GM20431 (cell line): ENCODE measurements around the gene ACTN2.

Experiments
- in situ Hi-C: fragments of 300-500 bp; cut with MseI, MboI; formaldehyde crosslinking; loops from one replicate; pipeline ENCODE4 v1.15.0; 2020; ENCODE audit warnings: low sequenced_read_pairs; ENCODE audit not compliant: unreplicated experiment

ACTN2 gene

DNA sequence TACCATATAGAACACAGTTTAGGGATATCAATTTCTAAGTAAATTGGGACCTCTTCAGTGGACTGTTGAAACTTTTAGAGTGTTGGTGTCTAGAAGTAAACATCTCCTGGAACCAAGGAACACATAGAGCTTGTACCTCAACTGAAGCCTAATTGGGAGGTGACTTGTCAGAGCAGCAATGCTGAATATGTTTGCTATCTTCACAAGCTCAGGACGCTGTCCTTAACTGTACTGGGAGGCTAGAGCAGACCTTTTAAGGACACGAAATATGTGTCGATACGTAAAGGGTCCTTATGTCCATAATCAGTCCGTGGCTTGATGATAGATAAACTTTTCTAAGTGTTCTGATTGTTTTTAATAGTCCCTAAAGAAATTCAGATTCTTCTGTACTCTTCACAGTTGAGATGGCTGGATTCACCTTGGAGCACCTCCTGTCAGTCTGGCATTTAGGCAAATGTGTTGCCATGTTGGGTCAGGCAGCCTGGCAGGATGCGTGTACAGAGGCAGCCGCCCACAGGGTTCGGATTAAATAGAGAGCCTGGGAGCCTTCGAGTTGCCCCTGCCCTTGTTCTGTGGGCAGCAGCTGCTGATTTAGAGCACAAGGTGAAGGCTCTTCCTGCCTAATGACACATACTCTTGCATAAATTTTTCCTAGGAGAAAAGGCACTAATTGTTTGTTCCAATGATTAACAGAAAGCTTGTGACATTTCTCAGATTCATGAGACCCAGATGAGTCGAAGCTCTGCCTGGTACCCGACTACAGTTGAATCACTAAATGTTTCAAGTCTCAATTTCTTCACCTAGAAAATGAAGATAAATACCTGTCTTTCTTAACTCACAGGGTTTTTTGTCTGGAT is 3.6 kb downstream of the ACTN2 start:
- in situ Hi-C loops, result no loop called here

DNA sequence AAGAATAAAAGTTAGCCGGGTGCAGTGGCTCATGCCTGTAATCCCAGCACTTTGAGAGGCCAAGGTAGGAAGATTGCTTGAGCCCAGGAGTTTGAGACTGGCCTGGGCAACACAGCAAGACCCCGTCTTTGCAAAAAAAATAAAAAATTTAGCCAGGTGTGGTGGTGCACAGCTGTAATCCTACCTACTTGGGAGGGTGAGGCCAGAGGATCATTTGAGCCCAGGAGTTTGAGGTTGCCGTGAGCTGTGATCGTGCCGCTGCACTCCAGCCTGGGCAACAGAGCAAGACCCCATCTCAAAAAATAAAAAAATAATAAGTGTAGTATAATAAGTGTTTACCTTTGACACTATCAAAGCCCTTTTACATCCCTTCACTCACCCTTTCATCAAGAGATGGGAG is 5.0 kb downstream of the ACTN2 start:
- in situ Hi-C loops, result no loop called here

GRCh38 chr1:236692128-236692527 is 5.8 kb downstream of the ACTN2 start:
- in situ Hi-C loops, result no loop called here

DNA sequence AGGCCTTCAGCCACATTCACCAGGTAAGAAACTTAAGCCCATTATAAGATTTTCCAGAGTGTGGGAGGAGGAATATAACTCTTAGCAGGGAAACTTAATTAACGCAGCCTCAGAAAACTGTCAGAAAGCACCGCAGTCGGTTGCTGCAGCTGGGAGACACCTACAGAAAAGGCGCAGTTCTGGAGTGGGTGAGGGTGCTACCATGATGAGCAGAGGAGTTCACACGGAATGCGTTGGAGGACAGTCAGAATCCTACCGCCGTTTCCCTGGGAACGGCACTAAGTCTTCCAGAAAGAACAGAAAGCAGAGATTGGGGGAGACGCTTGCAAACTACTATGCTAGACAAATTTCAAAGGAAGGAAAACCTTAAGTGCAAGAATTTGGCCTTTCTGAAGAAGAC is 6.4 kb downstream of the ACTN2 start:
- in situ Hi-C loops, result no loop called here

DNA sequence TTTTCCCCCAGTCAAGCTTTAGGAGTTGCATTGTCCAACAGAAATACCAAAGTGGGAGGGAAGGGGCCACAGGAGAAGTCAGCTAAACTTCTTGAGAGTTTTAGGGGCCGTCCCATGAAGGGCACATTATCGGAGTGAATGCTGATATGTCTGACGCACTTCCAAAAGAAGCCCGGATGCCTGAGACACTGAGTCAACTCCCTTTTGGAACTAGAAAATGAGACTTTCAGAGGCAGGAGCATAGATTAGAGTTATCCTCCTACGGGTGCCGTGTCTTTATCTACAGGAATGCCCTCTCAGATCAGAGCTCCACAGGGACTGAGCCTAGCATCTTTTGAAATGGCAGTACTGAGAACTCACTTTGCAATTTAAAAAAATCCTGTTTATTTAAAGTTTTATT is 13.1 kb downstream of the ACTN2 start:
- in situ Hi-C loops, result no loop called here

DNA sequence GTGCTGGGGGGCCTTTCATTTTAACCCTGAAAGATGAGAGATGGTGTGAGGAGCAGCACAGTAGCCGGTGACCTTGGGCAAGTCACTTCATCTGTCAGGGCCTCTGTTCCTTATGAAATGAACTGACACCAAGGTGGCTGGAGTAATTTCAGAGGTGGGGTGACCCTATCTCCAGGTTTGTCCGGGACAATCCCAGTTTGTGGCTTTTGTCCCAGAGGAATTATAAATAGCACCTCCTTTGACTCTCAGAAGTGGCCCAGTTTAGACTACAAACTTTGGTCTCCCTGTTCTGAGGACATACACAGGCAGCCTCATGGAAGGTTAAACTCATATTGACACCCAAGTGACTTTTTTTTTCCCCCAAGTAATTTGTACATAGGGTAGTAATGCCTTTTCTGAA is 14.6 kb downstream of the ACTN2 start:
- in situ Hi-C loops, result no loop called here

GRCh38 chr1:236701782-236702181 is 15.5 kb downstream of the ACTN2 start:
- in situ Hi-C loops, result no loop called here

GRCh38 chr1:236702791-236703394 is 16.6 kb downstream of the ACTN2 start:
- in situ Hi-C loops, result no loop called here

GRCh38 chr1:236705771-236706170 is 19.5 kb downstream of the ACTN2 start:
- in situ Hi-C loops, result no loop called here

GRCh38 chr1:236706183-236706582 is 19.9 kb downstream of the ACTN2 start:
- in situ Hi-C loops, result no loop called here

DNA sequence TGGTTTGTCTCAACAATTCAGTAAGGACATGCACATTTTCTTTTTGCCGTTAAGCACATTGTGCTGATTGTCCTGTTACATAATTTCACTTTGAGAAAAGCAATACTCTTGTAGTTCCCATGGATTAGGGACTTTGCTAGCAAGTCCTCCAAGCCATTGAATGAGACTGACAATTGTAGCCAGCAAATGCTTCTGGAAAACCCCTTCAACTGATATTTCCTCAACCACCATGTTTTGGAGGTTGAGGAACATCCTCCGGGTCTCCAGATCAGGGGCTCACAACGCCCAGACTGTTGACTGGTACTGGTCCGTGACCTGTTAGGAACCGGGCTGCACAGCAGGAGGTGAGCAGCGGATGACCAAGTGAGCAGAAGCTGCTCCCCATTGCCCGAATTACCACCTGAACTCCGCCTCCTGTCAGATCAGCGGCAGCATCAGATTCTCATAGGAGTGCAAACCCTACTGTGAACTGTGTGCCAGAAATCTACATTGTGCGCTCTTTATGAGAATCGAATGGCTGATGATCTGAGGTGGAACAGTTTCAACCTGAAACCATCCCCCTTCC is 24.1 kb downstream of the ACTN2 start:
- in situ Hi-C loops, result no loop called here

GRCh38 chr1:236716160-236716559 is 29.9 kb downstream of the ACTN2 start:
- in situ Hi-C loops, result no loop called here

- in situ Hi-C loops, result no loop called here
These were observed 31.5 kb downstream of the ACTN2 start for GRCh38 chr1:236717811-236718210.

DNA sequence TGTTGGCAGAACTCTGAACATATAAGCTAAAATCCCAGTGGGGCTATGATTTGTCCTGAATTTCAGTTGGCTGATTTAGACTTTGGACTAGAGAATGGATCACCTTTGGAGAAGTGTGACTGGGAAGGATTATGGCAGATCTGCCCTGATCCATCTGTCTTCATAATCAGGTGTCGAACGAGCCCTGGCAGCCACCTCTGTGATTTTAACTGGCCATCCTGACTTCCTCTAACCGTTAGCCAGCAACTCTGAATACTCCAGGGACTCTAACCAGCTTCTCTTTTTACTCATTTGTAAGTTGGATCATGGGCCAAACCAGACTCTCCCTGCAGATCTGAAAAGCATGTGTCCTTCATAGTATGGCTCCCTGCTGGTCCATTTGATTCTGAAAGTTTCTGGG is 32.0 kb downstream of the ACTN2 start:
- in situ Hi-C loops, result no loop called here

- in situ Hi-C loops, result no loop called here
These were observed 33.9 kb downstream of the ACTN2 start for GRCh38 chr1:236720206-236720605.

- in situ Hi-C loops, result no loop called here
These were observed 34.3 kb downstream of the ACTN2 start for GRCh38 chr1:236720611-236721010.

GRCh38 chr1:236724049-236724448 is 37.8 kb downstream of the ACTN2 start:
- in situ Hi-C loops, result no loop called here

DNA sequence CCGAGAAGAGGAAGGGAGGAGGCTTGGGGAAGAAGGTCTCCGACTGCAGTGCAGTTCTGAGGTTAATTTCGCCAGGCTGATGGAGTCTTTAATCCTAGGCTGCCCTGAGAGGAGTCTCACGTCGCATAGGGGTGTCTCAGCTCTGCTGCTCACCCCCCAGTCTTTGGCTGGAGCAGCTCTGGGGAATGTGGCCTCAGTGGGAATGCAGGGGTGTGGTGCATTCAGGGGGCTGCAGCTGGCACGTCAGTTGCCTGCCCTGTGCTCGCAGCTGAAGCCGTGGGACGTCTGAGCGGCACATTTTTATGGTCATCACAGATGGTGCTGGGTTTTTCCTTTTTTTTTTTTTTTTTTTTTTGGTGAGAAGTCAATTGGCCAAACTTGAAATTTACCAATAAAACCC is 38.2 kb downstream of the ACTN2 start:
- in situ Hi-C loops, result no loop called here

GRCh38 chr1:236725668-236726067 is 39.4 kb downstream of the ACTN2 start:
- in situ Hi-C loops, result no loop called here

GRCh38 chr1:236727521-236727920 is 41.2 kb downstream of the ACTN2 start:
- in situ Hi-C loops, result no loop called here

GRCh38 chr1:236728752-236729151 is 42.5 kb downstream of the ACTN2 start:
- in situ Hi-C loops, result no loop called here
